GM21528 (cell line): ENCODE results near the gene ZFAND3.
"Not testable (repeated sequence)": the region's sequence is repeated elsewhere in the genome, so short reads cannot be mapped to it uniquely, and the experiment has no call there.

ENCODE experiments used
- ATAC-seq: cut with Tn5 transposase; IDR thresholded peaks from one replicate; pipeline ENCODE4 v1.9.1; 2021; ENCODE audit warnings: mild to moderate bottlenecking, moderate library complexity; ENCODE audit not compliant: unreplicated experiment, low FRiP score

The ZFAND3 gene

DNA sequence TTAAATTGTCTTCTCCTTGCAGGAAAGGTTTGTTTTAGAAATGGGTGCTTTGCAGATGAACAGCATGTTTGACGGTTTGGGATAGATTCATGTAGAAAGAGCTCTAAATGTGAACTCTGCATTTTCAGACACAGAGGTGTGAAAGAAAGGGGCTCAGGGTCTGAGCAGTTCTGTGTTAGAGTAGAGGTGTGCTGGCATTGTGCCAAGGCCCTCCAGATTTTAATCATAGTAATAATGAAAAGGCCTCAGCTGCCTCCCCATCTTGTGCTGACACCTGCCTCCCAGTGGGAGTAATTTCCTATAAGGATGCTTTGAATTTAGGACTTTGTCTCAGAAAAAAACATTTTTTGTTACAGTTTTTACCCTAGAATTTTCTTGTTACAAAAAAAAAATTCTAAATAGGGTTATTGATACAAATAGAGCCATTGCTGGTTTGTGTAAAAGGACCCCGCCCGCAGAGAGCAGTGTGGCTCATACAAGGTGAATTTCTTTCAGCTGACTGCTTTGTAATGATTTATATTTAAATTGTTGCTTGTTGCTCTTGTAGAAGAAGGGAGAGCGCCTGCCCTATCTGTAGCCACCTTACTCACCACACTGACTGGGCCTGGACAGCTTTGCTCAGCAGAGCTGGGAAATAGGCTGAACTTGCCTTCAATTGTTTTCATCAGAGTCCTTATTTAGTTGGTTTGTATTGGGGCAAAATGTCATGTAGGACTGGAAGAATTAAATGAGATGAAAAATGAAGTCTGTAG lies 294.5 kb downstream of the ZFAND3 start:
- ATAC-seq: no peak

DNA sequence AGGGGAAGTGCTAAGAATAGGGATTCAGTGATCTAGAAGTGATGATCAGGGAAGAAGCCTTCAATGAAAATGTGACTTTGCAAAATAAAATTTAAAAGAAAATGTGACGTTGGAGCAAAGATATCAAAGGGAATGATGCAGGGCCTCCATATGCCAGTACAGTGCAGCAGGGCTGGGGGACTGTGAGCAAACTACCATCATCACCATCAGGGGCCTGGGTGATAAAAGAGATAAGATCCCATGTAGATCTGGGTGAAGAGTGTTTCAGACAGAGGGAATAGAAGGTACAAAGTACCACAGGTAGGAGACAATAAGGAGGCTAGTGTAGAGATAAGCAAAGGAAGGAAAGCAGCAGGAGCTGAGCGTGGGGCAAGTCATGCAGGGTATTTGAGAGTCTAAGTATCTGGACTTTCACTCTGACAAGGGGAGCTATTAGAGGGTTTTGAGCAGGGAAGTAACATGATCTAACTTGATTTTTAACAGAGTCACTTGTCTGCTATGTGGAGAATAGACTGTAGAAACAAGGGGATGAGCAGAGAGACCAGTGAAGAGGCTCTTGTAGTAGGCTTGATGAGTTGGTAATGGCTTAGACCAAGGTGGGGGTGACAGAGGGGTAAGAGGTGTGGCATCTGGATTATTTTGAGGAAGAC lies 295.6 kb downstream of the ZFAND3 start:
- ATAC-seq: no peak

DNA sequence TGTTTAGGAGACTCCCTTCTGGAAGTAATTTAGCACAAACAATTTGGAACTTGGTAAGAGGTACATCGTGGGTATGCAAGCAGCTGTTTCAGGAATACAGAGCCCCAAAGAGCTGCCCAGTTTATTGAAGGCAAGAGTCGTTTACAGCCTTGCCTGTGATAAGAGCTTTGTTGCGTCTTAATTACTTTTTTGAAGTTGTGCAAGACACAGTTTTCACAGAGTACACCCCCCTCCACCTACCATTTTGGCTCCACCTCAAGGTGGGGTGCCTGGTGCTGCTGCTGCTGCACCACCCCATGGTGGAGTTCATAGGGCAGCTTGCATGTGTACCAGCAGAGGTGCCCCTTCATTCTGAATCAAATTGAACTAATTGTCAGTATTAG lies 296.1 kb downstream of the ZFAND3 start:
- no peak for ATAC-seq

DNA sequence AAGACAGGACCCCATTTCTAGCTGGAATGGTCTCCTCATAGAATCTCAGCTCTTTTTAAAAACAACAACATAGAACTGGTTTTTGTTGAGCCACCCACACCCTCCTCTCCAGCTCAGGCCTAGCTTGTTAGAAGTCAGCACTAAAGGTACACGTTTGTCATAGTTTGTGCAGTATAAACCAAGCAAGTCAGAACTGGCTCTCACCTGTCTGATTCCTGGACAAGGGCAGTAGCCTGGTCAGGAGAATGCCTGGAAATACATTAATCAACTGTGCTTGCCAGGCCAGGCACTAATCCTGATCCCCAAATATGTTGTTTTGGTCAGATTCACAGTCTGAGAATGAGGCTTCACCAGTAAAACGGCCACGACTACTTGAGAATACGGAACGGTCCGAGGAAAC lies 296.7 kb downstream of the ZFAND3 start:
- no peak for ATAC-seq

DNA sequence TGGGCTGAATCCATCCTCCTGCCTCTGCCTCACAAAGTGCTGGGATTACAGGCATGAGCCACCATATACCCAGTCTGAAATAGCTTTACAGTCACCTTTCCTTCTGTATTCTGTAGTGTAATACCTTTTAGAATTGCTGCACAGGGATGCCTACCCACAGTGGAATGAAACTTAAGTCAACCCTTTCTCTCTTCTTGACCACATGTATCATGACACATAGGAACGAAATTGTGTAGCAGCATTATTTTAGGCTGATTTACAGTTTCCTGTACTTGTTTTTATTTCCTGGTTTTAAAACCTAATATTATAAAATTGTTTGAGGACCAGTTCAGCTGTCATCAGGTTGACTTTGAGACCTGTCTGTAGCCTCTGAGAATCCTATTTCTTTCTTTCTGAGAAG lies 297.8 kb downstream of the ZFAND3 start:
- no peak for ATAC-seq

DNA sequence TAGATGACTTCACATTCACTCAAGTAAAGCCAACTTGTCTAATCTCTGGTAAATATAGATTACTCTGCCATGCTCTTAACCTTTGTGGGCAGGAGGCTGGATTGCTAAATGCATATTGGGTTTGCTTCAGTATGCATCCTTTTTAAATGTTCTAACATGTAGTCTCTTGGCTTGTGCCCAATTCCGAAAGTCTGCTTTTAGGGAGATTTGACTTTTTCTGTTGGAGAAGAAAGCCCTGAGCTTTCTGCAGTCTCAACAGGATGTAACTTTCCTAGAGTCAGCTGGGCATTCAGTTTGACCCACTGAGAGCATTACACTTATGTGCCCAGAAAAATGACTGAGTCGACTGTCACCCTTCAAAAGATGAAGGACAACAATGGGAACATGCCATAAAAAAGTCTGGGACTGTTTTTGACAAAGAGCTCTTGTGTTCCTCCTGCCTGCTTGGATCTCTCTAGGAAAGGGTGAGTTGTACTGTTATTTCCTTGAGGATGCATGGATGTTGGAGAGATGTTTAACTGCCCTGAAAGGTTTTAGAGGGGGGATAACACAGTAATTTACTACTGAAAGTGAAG lies 299.4 kb downstream of the ZFAND3 start:
- no peak for ATAC-seq

DNA sequence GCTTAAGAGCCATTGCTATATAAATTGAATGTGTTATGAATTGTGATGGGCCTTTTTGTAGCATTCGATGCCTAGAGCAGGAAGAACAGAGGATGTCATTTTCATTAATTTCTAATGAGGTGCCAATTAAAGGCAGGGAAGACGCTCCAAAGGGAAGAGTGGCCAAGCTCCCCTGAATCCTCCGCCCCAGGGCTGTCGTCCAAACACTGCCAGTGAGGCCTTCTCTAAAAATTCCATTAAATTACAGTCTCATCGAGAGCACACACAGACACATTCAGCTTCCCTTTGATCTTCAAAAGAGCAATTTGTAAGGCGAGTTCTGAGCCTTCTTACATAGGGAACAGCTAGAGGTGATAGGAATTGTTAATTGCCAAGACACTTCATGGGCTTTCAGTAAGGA lies 300.0 kb downstream of the ZFAND3 start:
- ATAC-seq: no peak

DNA sequence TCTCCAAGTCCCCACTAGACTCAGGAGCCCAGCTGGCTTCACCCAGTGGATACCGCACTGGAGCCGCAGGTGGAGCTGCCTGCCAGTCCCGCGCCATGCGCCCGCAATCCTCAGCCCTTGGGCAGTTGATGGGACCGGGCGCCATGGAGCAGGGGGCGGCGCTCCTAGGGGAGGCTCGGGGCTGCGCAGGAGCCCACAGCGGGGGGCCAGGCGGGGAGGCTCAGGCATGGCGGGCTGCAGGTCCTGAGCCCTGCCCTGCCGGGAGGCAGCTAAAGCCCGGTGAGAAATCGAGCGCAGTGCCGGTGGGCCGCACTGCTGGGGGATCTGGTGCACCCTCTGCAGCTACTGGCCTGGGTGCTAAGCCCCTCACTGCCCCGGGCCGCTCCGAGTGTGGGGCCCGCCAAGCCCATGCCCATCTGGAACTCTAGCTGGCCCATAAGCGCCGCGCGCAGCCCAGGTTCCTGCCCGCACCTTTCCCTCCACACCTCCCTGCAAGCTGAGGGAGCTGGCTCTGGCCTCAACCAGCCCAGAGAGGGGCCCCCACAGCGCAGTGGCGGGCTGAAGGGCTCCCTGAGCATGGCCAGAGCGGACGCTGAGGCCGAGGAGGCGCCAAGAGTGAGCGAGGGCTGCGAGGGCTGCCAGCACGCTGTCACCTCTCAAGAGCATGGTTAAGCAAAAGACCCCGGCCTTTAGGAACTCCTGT lies 304.8 kb downstream of the ZFAND3 start:
- not testable (repeated sequence) for ATAC-seq

DNA sequence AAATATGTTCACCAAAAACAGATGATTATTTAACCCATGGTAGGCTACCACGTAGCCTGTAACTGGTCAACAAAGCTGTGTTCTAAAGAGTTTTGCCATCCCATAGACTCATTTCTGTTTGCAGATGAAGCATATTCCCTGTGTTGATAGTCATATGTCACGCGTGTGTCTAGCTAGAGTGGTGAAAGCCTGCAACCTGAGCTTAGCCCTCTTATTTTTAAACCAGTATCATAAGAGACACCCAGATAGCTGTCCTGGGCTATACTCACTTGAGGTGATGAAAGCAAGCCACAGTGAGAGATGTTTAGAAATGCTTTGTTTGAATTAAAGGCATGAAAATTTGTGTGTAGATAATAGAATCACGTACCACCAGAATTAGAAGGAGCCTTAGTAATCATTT lies 307.8 kb downstream of the ZFAND3 start:
- no peak for ATAC-seq

DNA sequence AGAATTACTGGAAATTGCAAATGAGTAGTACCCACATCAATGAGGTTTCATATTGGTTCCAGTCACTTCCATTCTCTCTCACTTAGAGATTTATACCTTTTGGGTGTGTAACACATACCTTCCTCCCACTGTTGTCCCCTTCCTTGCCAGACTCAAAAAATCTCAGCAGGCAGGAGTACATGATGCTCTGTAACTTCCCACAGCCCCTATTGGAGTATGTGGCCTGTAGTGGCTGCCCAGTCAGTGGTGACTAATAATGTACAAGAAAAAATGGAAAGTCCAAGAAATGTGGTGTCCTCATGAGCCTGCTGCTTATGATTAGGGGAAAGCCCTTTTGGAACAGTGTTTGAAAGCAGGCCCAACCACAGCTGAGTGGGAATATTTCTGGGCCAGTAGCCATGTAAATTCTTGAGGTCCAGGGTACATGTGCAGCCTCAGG lies 312.0 kb downstream of the ZFAND3 start:
- ATAC-seq: no peak

DNA sequence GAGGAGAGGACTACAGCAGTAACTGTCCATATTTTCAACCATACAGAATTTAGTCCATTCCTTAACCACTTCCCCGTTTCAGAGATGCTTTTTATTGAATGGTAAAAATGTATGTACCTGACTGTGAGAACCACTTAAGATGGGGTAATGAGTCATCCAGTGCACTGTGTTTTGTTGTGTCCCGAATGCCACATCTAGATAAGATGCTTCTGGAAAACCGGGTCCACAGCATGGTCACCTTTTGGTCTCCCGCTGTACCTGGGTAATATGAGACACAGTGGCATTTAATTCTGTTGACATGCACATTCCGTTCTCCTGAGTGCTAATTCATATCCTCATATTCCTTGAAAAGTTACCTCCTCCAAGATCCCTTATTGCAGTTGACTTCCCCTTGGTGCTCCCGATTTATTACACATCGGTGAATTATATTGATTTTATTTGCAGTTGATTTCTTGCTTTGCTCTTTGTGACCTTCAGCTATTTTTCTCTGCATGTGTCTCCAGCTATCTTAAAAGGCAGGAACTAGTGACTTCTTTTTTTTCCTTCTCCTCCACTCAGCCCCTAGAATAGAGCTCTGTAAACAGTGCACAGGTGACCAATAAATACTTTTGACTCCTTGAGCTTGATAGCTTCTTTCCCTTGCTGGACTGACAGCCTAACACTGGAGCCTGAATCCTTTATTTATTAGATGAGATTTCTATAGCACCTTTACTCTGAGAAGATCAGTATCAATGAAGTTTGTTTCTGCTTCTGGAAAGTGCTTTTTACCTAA lies 314.6 kb downstream of the ZFAND3 start:
- no peak for ATAC-seq

DNA sequence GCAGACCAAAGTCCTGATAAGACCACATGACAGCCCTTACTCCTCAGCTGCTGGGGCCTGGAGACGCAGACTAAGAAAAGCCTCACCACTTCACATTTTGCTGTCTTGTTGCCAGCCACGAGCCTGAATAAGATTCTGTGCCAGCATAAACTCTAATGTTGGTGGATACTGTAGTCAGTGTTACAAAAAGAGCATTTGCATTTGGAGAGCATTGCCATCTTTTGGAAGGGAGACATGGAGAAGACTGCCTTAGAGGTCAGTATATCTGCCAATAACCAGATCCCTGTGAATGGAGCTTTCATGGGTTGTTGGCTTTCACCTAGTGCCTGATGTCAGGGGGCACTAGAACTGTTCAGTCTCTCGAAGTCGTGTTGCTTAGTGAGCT lies 315.2 kb downstream of the ZFAND3 start:
- no peak for ATAC-seq

DNA sequence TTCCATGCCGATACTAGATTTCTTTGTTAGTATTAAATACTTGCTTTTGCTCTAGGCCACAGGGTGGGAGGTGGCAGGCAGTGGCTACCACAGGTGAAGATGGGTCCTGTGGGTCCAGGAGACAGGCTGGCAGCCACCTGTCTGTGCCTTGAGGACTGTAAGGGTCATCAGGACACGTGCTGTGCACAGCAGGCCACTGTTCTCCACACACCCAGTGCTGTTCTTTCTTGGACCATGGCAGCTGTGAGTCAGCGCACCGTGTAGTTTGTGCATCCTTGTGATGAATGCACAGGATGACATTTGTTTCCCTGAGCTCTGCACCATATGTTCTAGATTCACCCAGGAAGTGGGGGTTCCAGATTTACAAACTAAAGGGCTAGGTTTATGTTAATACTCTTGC lies 317.0 kb downstream of the ZFAND3 start:
- no peak for ATAC-seq

DNA sequence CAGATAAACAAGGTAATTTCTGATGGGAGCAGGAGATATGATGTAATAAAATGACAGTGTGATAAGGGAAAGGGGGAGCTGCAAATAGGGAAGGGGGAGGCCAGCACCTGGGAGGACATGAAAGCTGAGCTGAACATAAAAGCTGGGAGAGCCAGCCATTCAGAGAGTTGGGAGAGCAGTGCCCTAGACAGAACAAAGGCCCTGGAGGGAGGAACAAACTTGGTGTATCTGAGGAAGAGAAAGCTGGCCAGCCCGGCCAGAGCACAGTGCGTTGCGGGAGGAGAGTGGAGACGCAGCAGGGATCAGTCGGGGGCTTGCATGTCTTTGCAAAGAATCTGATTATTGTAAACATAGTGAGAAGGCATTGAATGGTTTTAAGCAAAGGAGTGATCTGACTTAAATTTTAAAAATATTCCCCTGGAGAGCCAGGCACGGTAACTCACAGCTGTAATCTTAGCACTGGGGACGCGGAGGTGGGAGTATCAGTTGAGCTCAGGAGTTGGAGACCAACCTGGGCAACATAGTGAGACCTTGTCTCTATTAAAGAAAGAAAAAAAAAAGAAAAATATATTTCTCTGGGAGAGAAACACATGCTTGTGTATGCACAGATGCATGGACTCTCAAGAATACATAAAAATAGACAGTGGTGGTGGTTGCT lies 318.2 kb downstream of the ZFAND3 start:
- no peak for ATAC-seq

DNA sequence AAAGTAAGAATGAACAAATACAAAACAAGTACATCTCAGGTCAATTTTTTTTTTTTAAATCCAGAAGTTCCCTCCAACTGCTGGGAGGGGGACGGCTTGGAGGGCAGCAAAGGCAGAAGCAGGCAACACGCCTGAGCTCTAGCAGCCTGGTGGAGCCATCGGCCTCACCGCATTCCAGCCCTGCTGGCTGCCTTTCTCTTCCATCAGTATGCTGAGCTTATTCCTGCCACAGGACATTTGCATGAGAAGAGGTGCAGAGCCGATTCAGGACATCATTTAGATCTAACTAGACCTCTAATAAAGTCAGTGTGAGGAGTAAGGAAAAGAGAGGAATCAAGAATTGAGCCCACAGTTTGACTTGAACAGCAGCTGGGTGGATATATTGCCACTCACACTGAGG lies 318.8 kb downstream of the ZFAND3 start:
- no peak for ATAC-seq

DNA sequence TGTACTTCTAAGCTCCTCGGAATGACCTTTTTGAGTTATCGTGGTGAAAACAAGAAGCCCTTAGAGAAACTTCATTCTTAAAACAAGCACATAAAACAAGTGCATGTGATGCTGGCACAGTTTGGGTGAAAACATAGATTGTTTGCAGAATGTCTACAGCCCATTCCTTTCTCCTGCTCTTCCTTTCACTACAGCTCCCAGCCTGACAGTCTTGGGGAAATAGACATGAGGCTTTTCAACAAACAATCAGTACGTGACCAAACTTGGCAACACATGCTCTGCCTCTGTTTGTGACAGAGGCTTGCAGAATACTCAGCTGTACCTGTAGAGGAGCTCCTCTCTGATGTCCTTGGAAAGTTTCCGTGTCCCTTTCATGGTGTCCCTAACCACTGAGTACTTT lies 321.6 kb downstream of the ZFAND3 start:
- no peak for ATAC-seq

DNA sequence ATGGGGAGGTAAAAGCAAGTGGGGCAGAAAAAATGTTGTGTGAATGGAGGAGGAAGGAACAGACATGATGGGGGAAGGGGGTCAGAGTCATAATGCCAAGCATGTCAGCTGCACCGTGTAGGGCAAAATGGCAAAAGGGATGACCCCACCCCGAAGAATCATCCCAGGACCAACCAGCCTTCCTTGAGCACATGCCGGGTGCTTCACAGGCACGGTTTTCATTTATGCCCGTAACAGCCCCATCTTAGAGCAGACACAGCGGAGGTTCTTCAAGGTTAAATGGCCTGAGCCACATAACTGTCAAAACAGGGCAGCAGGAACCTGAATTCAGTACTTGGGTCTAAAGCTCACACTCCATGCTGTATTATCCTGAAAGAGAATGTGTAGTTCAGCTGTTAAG lies 322.2 kb downstream of the ZFAND3 start:
- ATAC-seq: no peak

DNA sequence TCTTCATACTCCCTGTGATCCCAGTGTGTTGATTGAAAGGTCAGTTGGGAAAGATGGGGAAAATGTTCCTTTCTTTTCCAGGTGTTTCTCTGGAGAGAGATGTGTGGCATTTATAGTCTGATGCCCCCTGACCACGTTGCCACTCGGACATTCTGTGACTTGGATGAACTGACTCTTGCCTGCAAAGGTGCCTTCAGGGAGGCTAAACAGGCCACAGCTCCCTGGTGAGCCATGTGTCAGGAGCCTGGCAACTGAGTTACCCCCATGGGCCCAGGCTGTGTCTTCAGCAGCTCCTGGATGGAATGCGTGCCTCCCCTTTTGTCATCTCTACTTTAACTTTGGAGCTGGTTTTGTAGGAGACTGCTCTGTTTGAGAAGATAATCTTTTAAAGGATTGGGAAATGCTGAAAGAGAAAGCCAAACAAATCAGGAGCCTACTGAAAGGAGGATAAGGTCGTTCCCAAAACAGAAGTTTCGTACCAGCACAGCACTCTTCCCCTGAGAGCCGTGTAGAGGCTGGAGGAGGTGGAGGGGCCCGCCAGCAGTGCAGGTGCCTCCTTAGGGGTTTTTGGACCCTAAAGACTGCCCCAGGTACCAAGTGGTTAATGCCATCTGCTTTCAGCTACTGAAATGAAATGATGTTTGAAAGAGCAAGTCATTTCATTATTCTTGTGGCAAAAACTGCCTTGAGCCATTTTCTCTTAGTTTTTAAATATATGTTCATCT lies 322.8 kb downstream of the ZFAND3 start:
- ATAC-seq: no peak
